Neuron (in vitro differentiated cells): ENCODE results near the gene NCOA7.
"Not testable (repeated sequence)": the region's sequence is repeated elsewhere in the genome, so short reads cannot be mapped to it uniquely, and the experiment has no call there.

Source experiments
- H2AFZ ChIP-seq: one replicate; pipeline ENCODE4 v1.6.1; 2013; ENCODE audit warnings: low read depth, mild to moderate bottlenecking, inconsistent platforms, low read length, moderate library complexity
- H3K27me3 ChIP-seq: one replicate; pipeline ENCODE4 v1.6.1; 2013; ENCODE audit warnings: low read length; ENCODE audit not compliant: insufficient read depth
- H3K36me3 ChIP-seq: one replicate; pipeline ENCODE4 v1.6.1; 2013; ENCODE audit warnings: low read length; ENCODE audit not compliant: insufficient read depth
- H3K4me1 ChIP-seq: one replicate; pipeline ENCODE4 v1.6.1; 2013; ENCODE audit warnings: low read length; ENCODE audit not compliant: insufficient read depth
- H3K4me3 ChIP-seq: 2 replicates; pipeline ENCODE4 v1.5.1; 2013; ENCODE audit warnings: mild to moderate bottlenecking, low read length, moderate library complexity
- H3K9me3 ChIP-seq: one replicate; pipeline ENCODE4 v1.6.1; 2013; ENCODE audit warnings: low read length

The NCOA7 gene

DNA sequence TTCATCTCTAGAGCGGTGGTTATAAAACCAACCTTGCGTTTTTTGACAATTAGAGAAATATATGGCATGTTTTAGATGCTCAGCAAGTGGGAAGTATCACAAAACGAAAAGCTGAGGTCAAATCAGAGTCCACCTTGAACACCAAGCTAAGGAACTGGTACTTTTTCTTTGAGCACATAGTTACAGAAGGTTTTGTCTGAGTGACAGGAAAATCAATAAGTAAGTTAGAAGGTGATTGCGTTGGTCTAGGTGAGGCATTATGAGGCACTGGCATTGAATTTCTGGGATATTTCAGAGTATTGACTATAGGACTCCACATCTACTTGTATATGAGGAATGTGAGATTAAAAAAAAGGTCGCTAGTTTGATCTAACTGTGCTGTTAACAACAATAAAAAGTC is 165.2 kb downstream of the NCOA7 start:
- H3K4me3 ChIP-seq, result peak overlapping the region; percentile 67
- peak overlapping the region; percentile 64 for H2AFZ ChIP-seq
- H3K4me1 ChIP-seq, result peaks cover 16% of the 10 kb centered on the region
- H3K36me3 ChIP-seq, result no peaks in the 10 kb centered on the region
- peaks cover 3% of the 10 kb centered on the region for H3K27me3 ChIP-seq
- no peaks in the 10 kb centered on the region for H3K9me3 ChIP-seq

DNA sequence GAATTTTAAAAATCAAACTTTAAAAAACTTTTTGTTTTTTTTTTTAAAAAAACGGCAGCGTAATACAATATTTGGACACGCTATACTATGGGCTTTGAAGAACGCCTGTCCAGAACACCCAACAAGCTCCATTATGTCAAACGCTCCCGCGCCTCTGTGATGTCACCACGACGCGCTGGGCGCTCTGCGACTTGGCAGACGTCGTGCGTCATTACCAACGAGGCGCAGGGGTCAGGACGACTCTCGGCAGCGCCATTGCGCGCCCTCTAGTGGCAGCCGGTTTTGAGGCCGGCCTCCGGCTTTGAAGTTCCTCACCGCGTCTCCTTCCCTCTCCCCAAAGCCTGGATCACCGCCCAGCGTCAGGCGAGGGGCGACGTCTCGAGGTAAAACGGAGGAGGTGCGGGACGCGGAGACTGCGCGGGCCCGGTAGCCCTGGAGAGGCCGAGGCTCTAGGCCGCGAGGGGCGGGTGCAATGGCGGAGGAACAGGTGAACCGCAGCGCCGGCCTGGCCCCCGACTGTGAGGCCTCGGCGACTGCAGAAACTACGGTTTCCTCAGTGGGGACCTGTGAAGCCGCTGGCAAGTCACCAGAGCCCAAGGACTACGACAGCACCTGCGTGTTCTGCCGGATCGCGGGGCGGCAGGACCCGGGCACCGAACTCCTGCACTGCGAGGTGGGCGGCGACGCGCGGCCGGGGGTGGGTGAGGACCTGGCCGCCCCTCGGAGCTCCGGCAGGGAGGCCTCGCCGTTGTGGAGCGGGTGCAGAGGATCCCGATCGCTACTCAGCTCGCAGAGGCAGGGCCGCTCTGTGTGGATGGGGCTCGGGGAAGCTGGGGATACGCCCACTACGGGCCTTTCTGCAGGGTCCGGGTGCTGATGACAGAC is 166.0 kb downstream of the NCOA7 start, which contains the start of gene HINT3:
HINT3 (plus strand) TSS at position 265 of the 885 bp plus-strand sequence; CDS start at position 473, 208 bp downstream.
- peak within 1 kb of the TSS; percentile 67 for H3K4me3 ChIP-seq
- no peaks in the 10 kb centered on the region for H3K9me3 ChIP-seq
- peaks cover 16% of the 10 kb centered on the region for H3K4me1 ChIP-seq
- no peaks in the 10 kb centered on the region for H3K36me3 ChIP-seq
- H3K27me3 ChIP-seq, result peaks cover 3% of the 10 kb centered on the region
- peak within 1 kb of the TSS; percentile 85 for H2AFZ ChIP-seq

DNA sequence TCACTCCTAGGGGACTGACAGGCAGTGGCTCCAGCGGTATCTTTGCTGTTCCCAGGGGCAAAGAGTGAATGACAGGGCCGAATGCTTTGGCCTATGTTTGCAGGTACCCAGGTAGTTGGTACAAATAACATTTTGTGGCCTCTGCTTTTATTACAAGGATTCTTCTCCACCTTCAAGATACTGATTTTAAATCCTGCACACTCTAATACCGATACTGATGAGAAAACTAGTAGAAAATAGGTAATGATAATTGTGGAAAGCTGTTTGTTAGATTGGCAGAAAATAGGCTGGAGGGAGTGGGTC is 166.6 kb downstream of the NCOA7 start:
- peak overlapping the region; percentile 67 for H3K4me3 ChIP-seq
- H2AFZ ChIP-seq, result peak overlapping the region; percentile 85
- H3K27me3 ChIP-seq, result peaks cover 3% of the 10 kb centered on the region
- no peaks in the 10 kb centered on the region for H3K9me3 ChIP-seq
- H3K4me1 ChIP-seq, result peaks cover 16% of the 10 kb centered on the region
- H3K36me3 ChIP-seq, result no peaks in the 10 kb centered on the region

- Histone ChIP-seq H3K36me3 (no peaks in the 10 kb centered on the region), H3K27me3 (peaks cover under 1% of the 10 kb centered on the region), H2AFZ (no peak overlapping the region), H3K9me3 (no peaks in the 10 kb centered on the region), H3K4me3 (peak overlapping the region; percentile 67), H3K4me1 (peaks cover 16% of the 10 kb centered on the region)
Observed at GRCh38 chr6:125957845-125958244, 167.1 kb downstream of the NCOA7 start.

- Histone ChIP-seq H3K27me3 (no peaks in the 10 kb centered on the region), H3K9me3 (no peaks in the 10 kb centered on the region), H3K4me1 (peaks cover 16% of the 10 kb centered on the region), H3K4me3 (no peak overlapping the region), H3K36me3 (no peaks in the 10 kb centered on the region), H2AFZ (no peak overlapping the region)
Observed at GRCh38 chr6:125959041-125959440, 168.3 kb downstream of the NCOA7 start.

GRCh38 chr6:125961117-125961516 is 170.4 kb downstream of the NCOA7 start:
- Histone ChIP-seq H2AFZ (no peak overlapping the region), H3K36me3 (no peaks in the 10 kb centered on the region), H3K4me1 (peaks cover 13% of the 10 kb centered on the region), H3K9me3 (no peaks in the 10 kb centered on the region), H3K27me3 (no peaks in the 10 kb centered on the region), H3K4me3 (no peak overlapping the region)

GRCh38 chr6:125962900-125963497 is 172.2 kb downstream of the NCOA7 start:
- no peaks in the 10 kb centered on the region for H3K27me3 ChIP-seq
- peaks cover 1% of the 10 kb centered on the region for H3K9me3 ChIP-seq
- H3K4me3 ChIP-seq, result no peak overlapping the region

GRCh38 chr6:125963817-125964216 is 173.1 kb downstream of the NCOA7 start:
- Histone ChIP-seq H3K27me3 (no peaks in the 10 kb centered on the region), H3K4me3 (no peak overlapping the region)

More at GRCh38 chr6:125962900-125963497, 172.2 kb downstream of the NCOA7 start:
- Histone ChIP-seq H3K36me3 (peaks cover 9% of the 10 kb centered on the region), H3K4me1 (peaks cover 3% of the 10 kb centered on the region), H2AFZ (no peak overlapping the region)

GRCh38 chr6:125966569-125966968 is 175.8 kb downstream of the NCOA7 start:
- no peak overlapping the region for H3K4me3 ChIP-seq
- no peaks in the 10 kb centered on the region for H3K27me3 ChIP-seq
- no peak overlapping the region for H2AFZ ChIP-seq
- H3K9me3 ChIP-seq, result peaks cover 2% of the 10 kb centered on the region
- H3K36me3 ChIP-seq, result peaks cover 20% of the 10 kb centered on the region
- no peaks in the 10 kb centered on the region for H3K4me1 ChIP-seq

More at GRCh38 chr6:125963817-125964216, 173.1 kb downstream of the NCOA7 start:
- Histone ChIP-seq H3K36me3 (peaks cover 17% of the 10 kb centered on the region), H3K9me3 (peaks cover 2% of the 10 kb centered on the region), H2AFZ (no peak overlapping the region), H3K4me1 (no peaks in the 10 kb centered on the region)

DNA sequence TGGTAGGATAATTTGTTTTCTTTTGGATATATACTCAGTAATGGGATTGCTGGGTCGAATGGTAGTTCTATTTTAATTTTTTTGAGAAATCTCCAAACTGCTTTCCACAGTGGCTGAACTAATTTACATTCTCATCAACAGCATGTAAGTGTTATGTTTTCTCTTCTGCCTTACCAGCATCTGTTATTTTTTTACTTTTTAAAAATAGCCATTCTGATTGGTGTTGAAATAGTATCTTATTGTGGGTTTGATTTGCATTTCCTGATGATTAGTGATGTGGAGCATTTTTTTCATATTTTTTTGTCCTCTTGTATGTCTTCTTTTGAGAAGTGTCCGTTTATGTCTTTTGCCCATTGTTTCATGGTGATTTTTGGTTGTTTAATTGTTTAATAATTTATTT is 177.7 kb downstream of the NCOA7 start:
- H3K36me3 ChIP-seq, result peaks cover 22% of the 10 kb centered on the region
- no peak overlapping the region for H3K4me3 ChIP-seq
- H3K4me1 ChIP-seq, result no peaks in the 10 kb centered on the region
- no peak overlapping the region for H2AFZ ChIP-seq
- peaks cover 2% of the 10 kb centered on the region for H3K9me3 ChIP-seq
- H3K27me3 ChIP-seq, result no peaks in the 10 kb centered on the region

GRCh38 chr6:125970760-125971159 is 180.0 kb downstream of the NCOA7 start:
- Histone ChIP-seq H2AFZ (no peak overlapping the region), H3K4me3 (no peak overlapping the region), H3K4me1 (no peaks in the 10 kb centered on the region), H3K27me3 (no peaks in the 10 kb centered on the region), H3K9me3 (peaks cover 2% of the 10 kb centered on the region), H3K36me3 (peaks cover 26% of the 10 kb centered on the region)

DNA sequence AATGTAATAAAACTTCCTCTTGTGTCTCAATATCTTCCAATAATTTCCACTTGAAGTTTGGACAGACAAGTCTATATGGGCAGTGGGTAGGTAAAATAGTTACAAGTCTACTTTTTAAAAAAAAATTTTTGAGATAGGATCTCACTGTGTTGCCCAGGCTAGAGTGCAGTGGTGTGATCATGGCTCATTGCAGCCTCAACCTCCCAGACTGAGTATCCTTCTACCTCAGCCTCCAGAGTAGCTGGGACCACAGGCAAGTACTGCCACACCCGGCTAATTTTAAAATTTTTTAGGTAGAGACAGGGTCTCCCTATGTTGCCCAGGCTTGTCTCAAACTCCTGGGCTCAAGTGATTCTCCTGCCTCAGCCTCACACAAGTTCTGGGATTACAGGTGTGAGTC is 181.7 kb downstream of the NCOA7 start:
- H3K4me1 ChIP-seq, H3K4me3 ChIP-seq, H3K9me3 ChIP-seq, H3K27me3 ChIP-seq, H2AFZ ChIP-seq: not testable (repeated sequence)
- H3K36me3 ChIP-seq, result peaks cover 21% of the 10 kb centered on the region

DNA sequence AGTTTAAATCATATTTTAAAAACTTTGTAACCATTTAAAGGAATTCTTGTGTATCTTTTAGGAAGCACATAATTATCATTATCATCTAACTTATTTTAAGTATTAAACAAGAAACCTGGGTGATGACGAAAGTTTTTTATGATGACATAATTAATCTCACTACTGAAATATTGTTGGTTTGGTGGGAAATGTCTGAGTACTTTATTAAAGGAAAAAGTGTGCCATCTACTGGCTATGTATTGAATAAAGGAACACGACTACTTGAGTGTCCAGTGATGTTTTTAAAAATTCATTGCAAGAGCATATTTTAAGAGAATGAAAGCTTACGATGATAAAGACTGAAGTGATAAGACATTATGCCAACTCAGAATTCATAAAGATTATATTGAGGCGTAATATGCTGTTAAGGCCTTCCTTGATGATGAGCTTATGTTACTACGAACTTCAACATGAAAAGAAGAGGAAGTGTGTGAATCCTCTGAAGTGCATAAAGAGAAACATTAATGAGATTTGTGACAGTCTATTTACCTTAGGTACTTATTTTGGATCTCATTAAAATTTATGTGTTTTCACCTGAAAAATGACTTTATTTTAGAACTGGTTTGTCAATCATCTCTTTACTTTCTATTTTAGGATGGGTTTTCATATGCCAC is 183.6 kb downstream of the NCOA7 start:
- Histone ChIP-seq H3K4me1 (no peaks in the 10 kb centered on the region), H3K9me3 (no peaks in the 10 kb centered on the region), H3K27me3 (no peaks in the 10 kb centered on the region), H2AFZ (no peak overlapping the region), H3K36me3 (peaks cover 8% of the 10 kb centered on the region), H3K4me3 (no peak overlapping the region)
